ENCODE measurements around the gene TATDN2.
A peak's percentile ranks its signal among the peaks of the same experiment; 100 is the strongest.

The TATDN2 gene

GRCh38 chr3:10285272-10286132, 37.2 kb downstream of the TATDN2 start:
- 95% methylated on average over 12 of the region's 12 CpGs for WGBS
- Histone ChIP-seq H3K18ac (ENCODE audit: low read depth in 1 of 2, low read length in 2 of 2) (no peak overlapping the region), H3K27ac (ENCODE audit: low read length, poor library complexity, severe bottlenecking) (peak overlapping the region; percentile 25), H3K9me3 (ENCODE audit: control insufficient read depth, low read length) (no peaks in the 10 kb centered on the region), H2AK5ac (ENCODE audit: low read length, severe bottlenecking) (no peak overlapping the region), H3K14ac (ENCODE audit: low read length in 2 of 2) (no peak overlapping the region), H3K4me3 (ENCODE audit: insufficient read depth in 1 of 2, low read depth in 1 of 2, low read length in 2 of 2) (no peak overlapping the region), H3K23ac (ENCODE audit: low read length in 2 of 2) (no peak overlapping the region), H2BK5ac (ENCODE audit: low read depth, low read length, poor library complexity, severe bottlenecking) (no peak overlapping the region), H2BK12ac (ENCODE audit: low read length in 2 of 2) (no peak overlapping the region), H3K79me1 (replicated peaks; ENCODE audit: low read length, poor library complexity, severe bottlenecking) (peaks cover 25% of the 10 kb centered on the region), H3K27me3 (ENCODE audit: control insufficient read depth in 1 of 2, insufficient read depth in 1 of 2, low read length in 2 of 2) (no peaks in the 10 kb centered on the region), H3K36me3 (ENCODE audit: control insufficient read depth in 1 of 2, insufficient read depth in 2 of 2, low read depth in 1 of 2, low read length in 2 of 2) (peaks cover 55 to 63% of the 10 kb centered on the region in 2 experiments), H3K4me1 (ENCODE audit: control insufficient read depth, insufficient read depth, low read depth, low read length) (peaks cover 19% of the 10 kb centered on the region), H3K4ac (ENCODE audit: low read depth in 1 of 2, low read length in 2 of 2) (no peak overlapping the region), H2AFZ (ENCODE audit: low read depth, low read length) (no peak overlapping the region), H4K8ac (ENCODE audit: low read length) (no peak overlapping the region), H3K4me2 (ENCODE audit: low read length, poor library complexity, severe bottlenecking) (no peak overlapping the region), H4K91ac (ENCODE audit: low read length) (no peak overlapping the region), H2BK15ac (ENCODE audit: low read depth, poor library complexity, severe bottlenecking) (no peak overlapping the region), H2BK120ac (ENCODE audit: low read depth, low read length) (no peak overlapping the region), H3K9ac (ENCODE audit: low read length) (no peak overlapping the region)
- no peak for DNase-seq

GRCh38 chr3:10286133-10286524, 37.9 kb downstream of the TATDN2 start:
- H3K18ac ChIP-seq (ENCODE audit: low read depth in 1 of 2, low read length in 2 of 2) = no peak overlapping the region
- H2BK5ac ChIP-seq (ENCODE audit: low read depth, low read length, poor library complexity, severe bottlenecking) = no peak overlapping the region
- H3K36me3 ChIP-seq (ENCODE audit: control insufficient read depth in 1 of 2, insufficient read depth in 2 of 2, low read depth in 1 of 2, low read length in 2 of 2) = peaks cover 58 to 62% of the 10 kb centered on the region in 2 experiments
- no peak overlapping the region for H3K4ac ChIP-seq (ENCODE audit: low read depth in 1 of 2, low read length in 2 of 2)
- no peak overlapping the region for H3K9ac ChIP-seq (ENCODE audit: low read length)
- no peak overlapping the region for H2BK15ac ChIP-seq (ENCODE audit: low read depth, poor library complexity, severe bottlenecking)
- H4K91ac ChIP-seq (ENCODE audit: low read length) = no peak overlapping the region
- H3K27ac ChIP-seq (ENCODE audit: low read length, poor library complexity, severe bottlenecking) = peak overlapping the region; percentile 25
- H2BK120ac ChIP-seq (ENCODE audit: low read depth, low read length) = no peak overlapping the region
- no peaks in the 10 kb centered on the region for H3K27me3 ChIP-seq (ENCODE audit: control insufficient read depth in 1 of 2, insufficient read depth in 1 of 2, low read length in 2 of 2)
- peaks cover 25% of the 10 kb centered on the region for H3K79me1 ChIP-seq (replicated peaks; ENCODE audit: low read length, poor library complexity, severe bottlenecking)
- H2BK12ac ChIP-seq (ENCODE audit: low read length in 2 of 2) = no peak overlapping the region
- peaks cover 22% of the 10 kb centered on the region for H3K4me1 ChIP-seq (ENCODE audit: control insufficient read depth, insufficient read depth, low read depth, low read length)
- no peak overlapping the region for H4K8ac ChIP-seq (ENCODE audit: low read length)
- 100% methylated on average over 3 of the region's 5 CpGs for WGBS
- no peak overlapping the region for H2AK5ac ChIP-seq (ENCODE audit: low read length, severe bottlenecking)
- H2AFZ ChIP-seq (ENCODE audit: low read depth, low read length) = no peak overlapping the region
- no peak overlapping the region for H3K4me3 ChIP-seq (ENCODE audit: insufficient read depth in 1 of 2, low read depth in 1 of 2, low read length in 2 of 2)
- H3K14ac ChIP-seq (ENCODE audit: low read length in 2 of 2) = no peak overlapping the region
- H3K23ac ChIP-seq (ENCODE audit: low read length in 2 of 2) = no peak overlapping the region
- H3K9me3 ChIP-seq (ENCODE audit: control insufficient read depth, low read length) = no peaks in the 10 kb centered on the region
- no peak overlapping the region for H3K4me2 ChIP-seq (ENCODE audit: low read length, poor library complexity, severe bottlenecking)
- no peak for DNase-seq

GRCh38 chr3:10286596-10287295, 38.5 kb downstream of the TATDN2 start:
- Histone ChIP-seq H3K14ac (ENCODE audit: low read length in 2 of 2) (no peak overlapping the region), H3K36me3 (ENCODE audit: control insufficient read depth in 1 of 2, insufficient read depth in 2 of 2, low read depth in 1 of 2, low read length in 2 of 2) (peaks cover 64 to 68% of the 10 kb centered on the region in 2 experiments), H3K4me3 (ENCODE audit: insufficient read depth in 1 of 2, low read depth in 1 of 2, low read length in 2 of 2) (no peak overlapping the region), H2AFZ (ENCODE audit: low read depth, low read length) (no peak overlapping the region), H3K27me3 (ENCODE audit: control insufficient read depth in 1 of 2, insufficient read depth in 1 of 2, low read length in 2 of 2) (no peaks in the 10 kb centered on the region), H3K79me1 (replicated peaks; ENCODE audit: low read length, poor library complexity, severe bottlenecking) (peaks cover 29% of the 10 kb centered on the region), H3K23ac (ENCODE audit: low read length in 2 of 2) (no peak overlapping the region), H4K8ac (ENCODE audit: low read length) (no peak overlapping the region), H3K9me3 (ENCODE audit: control insufficient read depth, low read length) (no peaks in the 10 kb centered on the region), H3K27ac (ENCODE audit: low read length, poor library complexity, severe bottlenecking) (no peak overlapping the region), H3K4ac (ENCODE audit: low read depth in 1 of 2, low read length in 2 of 2) (no peak overlapping the region), H2AK5ac (ENCODE audit: low read length, severe bottlenecking) (peak overlapping the region; percentile 57), H4K91ac (ENCODE audit: low read length) (no peak overlapping the region), H3K4me1 (ENCODE audit: control insufficient read depth, insufficient read depth, low read depth, low read length) (peaks cover 22% of the 10 kb centered on the region), H3K4me2 (ENCODE audit: low read length, poor library complexity, severe bottlenecking) (no peak overlapping the region), H2BK12ac (ENCODE audit: low read length in 2 of 2) (no peak overlapping the region), H2BK5ac (ENCODE audit: low read depth, low read length, poor library complexity, severe bottlenecking) (no peak overlapping the region), H2BK15ac (ENCODE audit: low read depth, poor library complexity, severe bottlenecking) (no peak overlapping the region), H3K9ac (ENCODE audit: low read length) (no peak overlapping the region), H2BK120ac (ENCODE audit: low read depth, low read length) (no peak overlapping the region), H3K18ac (ENCODE audit: low read depth in 1 of 2, low read length in 2 of 2) (no peak overlapping the region)
- DNase-seq = peak; percentile 64
- 79% methylated on average over 2 of the region's 2 CpGs for WGBS

GRCh38 chr3:10287936-10288574, 39.8 kb downstream of the TATDN2 start:
- WGBS = 98% methylated on average over 10 of the region's 12 CpGs
- H3K9me3 ChIP-seq (ENCODE audit: control insufficient read depth, low read length) = no peaks in the 10 kb centered on the region
- H3K9ac ChIP-seq (ENCODE audit: low read length) = no peak overlapping the region
- no peak overlapping the region for H3K18ac ChIP-seq (ENCODE audit: low read depth in 1 of 2, low read length in 2 of 2)
- H2BK5ac ChIP-seq (ENCODE audit: low read depth, low read length, poor library complexity, severe bottlenecking) = no peak overlapping the region
- no peaks in the 10 kb centered on the region for H3K27me3 ChIP-seq (ENCODE audit: control insufficient read depth in 1 of 2, insufficient read depth in 1 of 2, low read length in 2 of 2)
- H4K91ac ChIP-seq (ENCODE audit: low read length) = no peak overlapping the region
- no peak overlapping the region for H2AK5ac ChIP-seq (ENCODE audit: low read length, severe bottlenecking)
- no peak overlapping the region for H4K8ac ChIP-seq (ENCODE audit: low read length)
- no peak overlapping the region for H3K14ac ChIP-seq (ENCODE audit: low read length in 2 of 2)
- H3K4me3 ChIP-seq (ENCODE audit: insufficient read depth in 1 of 2, low read depth in 1 of 2, low read length in 2 of 2) = no peak overlapping the region
- H2BK120ac ChIP-seq (ENCODE audit: low read depth, low read length) = no peak overlapping the region
- no peak overlapping the region for H3K4ac ChIP-seq (ENCODE audit: low read depth in 1 of 2, low read length in 2 of 2)
- H2BK15ac ChIP-seq (ENCODE audit: low read depth, poor library complexity, severe bottlenecking) = no peak overlapping the region
- H3K36me3 ChIP-seq (ENCODE audit: control insufficient read depth in 1 of 2, insufficient read depth in 2 of 2, low read depth in 1 of 2, low read length in 2 of 2) = peaks cover 74 to 77% of the 10 kb centered on the region in 2 experiments
- peaks cover 34% of the 10 kb centered on the region for H3K79me1 ChIP-seq (replicated peaks; ENCODE audit: low read length, poor library complexity, severe bottlenecking)
- no peak overlapping the region for H3K23ac ChIP-seq (ENCODE audit: low read length in 2 of 2)
- no peak for DNase-seq
- H3K4me2 ChIP-seq (ENCODE audit: low read length, poor library complexity, severe bottlenecking) = no peak overlapping the region
- H3K4me1 ChIP-seq (ENCODE audit: control insufficient read depth, insufficient read depth, low read depth, low read length) = peaks cover 22% of the 10 kb centered on the region
- H3K27ac ChIP-seq (ENCODE audit: low read length, poor library complexity, severe bottlenecking) = no peak overlapping the region
- no peak overlapping the region for H2AFZ ChIP-seq (ENCODE audit: low read depth, low read length)
- no peak overlapping the region for H2BK12ac ChIP-seq (ENCODE audit: low read length in 2 of 2)
